Kidney epithelial cell (primary cell): ENCODE results near the gene LAMP1. TPM values are rescaled to one million over a fixed set of nuclear protein-coding genes. Genes with fewer than 3 reads are reported as not detected.

ENCODE experiments used
- DNase-seq: peaks from one replicate; pipeline ENCODE4 v3.0.0-alpha.2; 2010; ENCODE audit warnings: low read depth
- H3K27me3 ChIP-seq: 2 replicates; pipeline ENCODE4 v1.6.0; 2011; ENCODE audit warnings: low read length; ENCODE audit not compliant: control insufficient read depth, insufficient read depth
- H3K36me3 ChIP-seq: 2 replicates; pipeline ENCODE4 v1.5.1; 2011; ENCODE audit warnings: low read length; ENCODE audit not compliant: control insufficient read depth, insufficient read depth
- H3K4me3 ChIP-seq: 2 replicates; pipeline ENCODE4 v1.5.1; 2011; ENCODE audit warnings: low read depth, mild to moderate bottlenecking, control low read depth, low read length
- total RNA-seq: library from RNA; depleted of rRNA; stranded (reverse); fragments of >200 nt; gene quantifications from 2 replicates; pipeline ENCODE4 v1.2.3, GENCODE V29; 2015
- TF ChIP-seq, protein P1 (sequence below): IDR thresholded peaks from 2 replicates; pipeline ENCODE4 v1.5.1; 2011; ENCODE audit warnings: mild to moderate bottlenecking, moderate library complexity, low read length, control low read depth, inconsistent platforms; ENCODE audit not compliant: insufficient read depth, poor library complexity, severe bottlenecking

LAMP1 gene
- total RNA-seq, 1 donor from 2014 or later, result 273 TPM

DNA sequence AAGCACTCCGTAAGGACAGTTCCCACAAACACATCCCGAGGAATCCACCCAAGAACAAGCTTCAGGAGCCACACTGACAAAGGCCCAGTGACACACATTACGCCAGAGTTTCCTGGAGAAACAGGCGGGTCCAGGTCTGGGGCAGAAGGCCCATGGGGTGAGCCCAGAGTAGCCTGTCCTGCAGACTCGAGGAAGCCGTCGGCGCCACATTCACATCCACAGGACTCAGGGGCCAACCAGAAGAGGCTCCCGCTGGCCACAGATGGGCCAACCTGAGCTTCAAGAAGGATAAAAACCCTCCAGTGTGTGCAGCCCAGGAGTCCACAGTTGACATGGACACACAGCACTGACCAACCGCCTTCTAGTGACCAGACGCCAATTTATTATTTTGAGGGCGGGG is 35.6 kb downstream of the LAMP1 start:
- Histone ChIP-seq H3K4me3 (no peak overlapping the region), H3K27me3 (no peaks in the 10 kb centered on the region), H3K36me3 (no peaks in the 10 kb centered on the region)
- TF ChIP-seq, protein P1, sequence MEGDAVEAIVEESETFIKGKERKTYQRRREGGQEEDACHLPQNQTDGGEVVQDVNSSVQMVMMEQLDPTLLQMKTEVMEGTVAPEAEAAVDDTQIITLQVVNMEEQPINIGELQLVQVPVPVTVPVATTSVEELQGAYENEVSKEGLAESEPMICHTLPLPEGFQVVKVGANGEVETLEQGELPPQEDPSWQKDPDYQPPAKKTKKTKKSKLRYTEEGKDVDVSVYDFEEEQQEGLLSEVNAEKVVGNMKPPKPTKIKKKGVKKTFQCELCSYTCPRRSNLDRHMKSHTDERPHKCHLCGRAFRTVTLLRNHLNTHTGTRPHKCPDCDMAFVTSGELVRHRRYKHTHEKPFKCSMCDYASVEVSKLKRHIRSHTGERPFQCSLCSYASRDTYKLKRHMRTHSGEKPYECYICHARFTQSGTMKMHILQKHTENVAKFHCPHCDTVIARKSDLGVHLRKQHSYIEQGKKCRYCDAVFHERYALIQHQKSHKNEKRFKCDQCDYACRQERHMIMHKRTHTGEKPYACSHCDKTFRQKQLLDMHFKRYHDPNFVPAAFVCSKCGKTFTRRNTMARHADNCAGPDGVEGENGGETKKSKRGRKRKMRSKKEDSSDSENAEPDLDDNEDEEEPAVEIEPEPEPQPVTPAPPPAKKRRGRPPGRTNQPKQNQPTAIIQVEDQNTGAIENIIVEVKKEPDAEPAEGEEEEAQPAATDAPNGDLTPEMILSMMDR, result no peak
- DNase-seq, result no peak

DNA sequence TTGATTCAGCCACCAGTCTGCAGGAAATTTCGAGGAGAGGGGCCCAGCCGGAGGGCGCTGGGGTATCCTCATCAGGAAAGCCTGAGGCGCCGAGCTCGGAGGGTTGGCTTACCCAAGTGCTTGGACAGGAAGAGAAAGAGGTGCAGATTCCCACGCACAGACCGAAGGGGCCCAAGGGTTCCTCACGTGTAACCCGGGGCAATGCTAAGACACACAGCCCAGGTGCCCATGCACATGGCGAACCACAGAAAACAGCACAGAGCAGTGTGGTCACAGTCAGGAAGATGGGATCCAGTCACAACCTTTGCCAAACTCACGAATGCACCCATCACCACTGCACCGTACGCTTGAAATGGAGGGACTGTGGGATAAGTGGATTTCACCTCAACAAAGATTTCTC is 36.0 kb downstream of the LAMP1 start:
- Histone ChIP-seq H3K36me3 (no peaks in the 10 kb centered on the region), H3K4me3 (no peak overlapping the region), H3K27me3 (no peaks in the 10 kb centered on the region)
- no peak for DNase-seq
- TF ChIP-seq, protein P1, result no peak

DNA sequence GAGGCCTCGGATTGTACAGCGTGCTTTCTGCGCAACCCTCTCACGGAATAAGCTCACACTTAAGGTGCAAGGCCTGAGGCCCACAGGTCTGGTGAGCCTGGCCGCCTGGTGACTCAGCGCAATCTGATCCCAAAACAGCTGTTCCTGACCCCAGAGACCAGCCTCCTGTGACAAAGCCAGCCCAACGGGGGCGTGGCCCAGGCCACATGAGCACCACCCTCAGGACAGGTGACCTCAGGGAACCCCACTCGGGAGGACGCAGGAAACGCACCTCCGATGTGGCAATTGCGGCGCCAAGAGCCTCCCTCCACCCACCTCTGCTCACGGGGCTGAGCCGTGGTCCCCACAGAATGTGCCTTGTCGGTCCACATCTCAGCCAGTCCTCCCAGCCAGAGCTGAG is 40.5 kb downstream of the LAMP1 start:
- Histone ChIP-seq H3K27me3 (no peaks in the 10 kb centered on the region), H3K36me3 (no peaks in the 10 kb centered on the region), H3K4me3 (no peak overlapping the region)
- no peak for DNase-seq
- TF ChIP-seq, protein P1, result no peak

DNA sequence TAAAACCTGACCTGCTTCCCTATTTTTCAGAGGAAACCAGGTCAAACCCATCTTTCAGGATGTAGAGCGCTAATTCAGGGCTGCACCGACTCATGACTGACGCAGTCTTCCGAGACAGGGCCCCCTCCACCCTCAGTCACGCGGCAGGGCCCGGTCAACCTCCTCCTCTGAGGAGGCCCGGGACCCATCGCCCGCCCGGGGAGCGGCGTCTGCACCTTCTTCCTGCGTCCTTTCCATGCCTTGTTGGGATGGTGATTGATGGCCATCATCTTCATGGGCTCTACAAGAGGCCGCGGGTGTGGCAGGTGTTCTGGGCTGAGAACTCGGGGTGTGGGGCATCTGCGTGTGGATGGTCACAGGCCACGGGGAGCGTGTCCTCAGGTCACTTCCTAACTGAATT is 40.9 kb downstream of the LAMP1 start:
- TF ChIP-seq, protein P1, result no peak
- H3K4me3 ChIP-seq, result no peak overlapping the region
- H3K27me3 ChIP-seq, result no peaks in the 10 kb centered on the region
- no peaks in the 10 kb centered on the region for H3K36me3 ChIP-seq
- no peak for DNase-seq

DNA sequence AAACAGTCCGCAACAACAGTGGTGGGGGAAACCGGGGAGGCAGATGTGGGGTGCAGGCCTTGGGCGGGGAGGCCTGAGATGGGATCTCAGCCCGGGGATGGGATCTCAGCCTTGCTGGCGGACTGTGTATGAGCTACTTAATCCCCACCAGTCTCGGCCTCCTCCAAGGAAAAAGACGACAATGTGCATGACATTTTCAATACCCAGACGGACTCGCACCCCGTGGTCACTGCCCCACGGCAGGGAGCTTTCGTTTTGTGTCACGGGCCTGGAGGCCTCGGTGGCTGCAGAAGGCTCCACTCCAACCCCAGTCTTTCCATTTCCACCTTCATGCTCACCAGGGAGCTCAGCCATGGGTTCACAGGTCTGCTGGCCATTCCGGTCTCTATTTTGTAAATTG is 41.4 kb downstream of the LAMP1 start:
- no peaks in the 10 kb centered on the region for H3K36me3 ChIP-seq
- TF ChIP-seq, protein P1, result no peak
- no peak for DNase-seq
- no peak overlapping the region for H3K4me3 ChIP-seq
- no peaks in the 10 kb centered on the region for H3K27me3 ChIP-seq

DNA sequence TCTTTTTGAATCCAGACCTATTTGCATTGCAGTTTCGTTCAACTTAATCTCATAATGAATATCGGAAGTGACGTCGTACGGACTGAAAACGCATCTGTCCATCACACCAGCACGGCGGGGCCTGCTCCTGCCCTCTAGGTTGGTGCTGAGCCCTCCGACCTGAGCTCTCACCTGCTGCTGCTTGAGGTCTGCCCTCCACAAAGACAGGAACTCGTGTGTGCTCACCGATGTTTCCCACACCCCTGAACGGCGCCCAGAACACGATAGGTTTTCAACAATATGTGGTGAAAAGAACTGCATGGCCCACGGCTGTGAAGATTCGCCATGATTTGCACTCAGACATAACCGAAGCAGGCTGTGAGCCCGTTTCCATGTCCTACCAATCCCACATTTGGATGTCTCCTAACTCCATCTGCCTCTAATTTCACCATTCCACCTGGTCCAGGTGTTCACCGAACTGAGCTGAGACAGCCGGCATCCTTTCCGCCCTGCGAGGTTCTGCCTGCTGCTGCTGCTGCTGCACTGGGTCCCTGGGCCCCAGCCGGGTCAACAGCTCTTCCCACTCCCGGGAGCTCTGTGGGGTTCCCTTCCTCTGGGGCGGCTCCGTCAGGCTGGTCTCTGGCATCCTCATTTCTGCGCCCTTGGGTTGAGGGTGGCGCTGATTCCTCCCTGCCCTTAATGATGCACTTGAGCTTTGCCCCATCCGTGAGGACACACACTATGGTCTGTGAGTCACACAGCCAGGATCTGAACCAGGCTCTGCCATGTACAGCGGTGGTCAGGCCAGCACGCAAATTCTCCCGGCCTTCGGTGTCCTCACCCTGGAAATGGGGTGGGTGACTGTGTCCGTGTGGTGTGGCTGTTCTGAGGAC is 46.0 kb downstream of the LAMP1 start:
- Histone ChIP-seq H3K4me3 (no peak overlapping the region), H3K27me3 (no peaks in the 10 kb centered on the region), H3K36me3 (no peaks in the 10 kb centered on the region)
- DNase-seq, result no peak
- TF ChIP-seq, protein P1, result no peak
